ENCODE data around the gene LRP1B.

LRP1B gene

GRCh38 chr2:141633132-141633531, 497.7 kb downstream of the LRP1B start:
- no peak for DNase-seq

DNA sequence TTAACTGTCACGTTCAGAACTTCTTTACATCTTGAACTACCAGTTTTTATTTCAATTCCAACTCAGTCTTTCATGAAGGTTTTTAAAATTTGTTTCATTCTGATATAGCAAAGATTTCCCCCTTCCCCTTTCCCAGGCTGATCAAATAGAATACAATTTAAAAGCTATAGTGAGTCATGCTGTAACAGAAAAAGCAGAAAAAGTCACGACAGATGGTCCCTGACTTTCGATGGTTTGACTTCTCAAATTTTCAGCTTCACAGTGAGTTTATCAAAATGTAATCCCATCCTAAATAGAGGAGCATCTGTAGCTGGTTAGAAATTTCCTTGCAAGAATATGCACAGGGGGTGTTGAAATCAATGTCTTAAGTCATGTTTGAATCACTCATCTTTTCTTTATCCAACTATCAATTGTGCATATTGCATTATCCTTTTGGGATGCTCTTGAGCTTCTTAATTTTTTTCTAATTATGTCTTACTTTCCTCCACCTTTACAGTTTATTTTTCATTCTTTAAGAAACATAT, 500.3 kb downstream of the LRP1B start:
- no peak for DNase-seq

DNA sequence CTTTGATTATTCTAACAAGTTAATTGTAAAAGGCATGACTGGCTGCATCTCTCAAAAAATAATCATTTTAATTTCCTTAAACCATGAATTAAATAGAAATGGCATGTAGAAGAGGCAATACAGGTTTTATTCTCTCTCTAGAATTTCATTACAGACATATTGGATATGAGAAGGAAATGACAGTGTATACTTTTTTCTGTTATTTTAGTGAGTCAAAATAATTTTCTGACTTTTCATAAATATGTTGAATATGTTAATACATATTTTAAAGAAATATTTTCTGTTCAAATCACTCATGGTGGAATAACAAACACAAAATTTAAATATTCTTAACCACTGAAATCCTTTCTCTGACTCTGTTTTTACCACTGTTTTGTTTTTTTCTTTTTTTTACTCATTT, 510.4 kb downstream of the LRP1B start:
- no peak for DNase-seq

GRCh38 chr2:141618457-141618856, 512.4 kb downstream of the LRP1B start:
- no peak for DNase-seq

- no peak for DNase-seq
Measured at GRCh38 chr2:141611981-141612380, 518.8 kb downstream of the LRP1B start.

GRCh38 chr2:141611176-141611571, 519.6 kb downstream of the LRP1B start:
- no peak for DNase-seq

- no peak for DNase-seq
Measured at GRCh38 chr2:141610564-141611175, 520.1 kb downstream of the LRP1B start.

GRCh38 chr2:141605163-141605562, 525.7 kb downstream of the LRP1B start:
- DNase-seq = no peak

GRCh38 chr2:141601511-141602152, 529.2 kb downstream of the LRP1B start:
- no peak for DNase-seq

DNA sequence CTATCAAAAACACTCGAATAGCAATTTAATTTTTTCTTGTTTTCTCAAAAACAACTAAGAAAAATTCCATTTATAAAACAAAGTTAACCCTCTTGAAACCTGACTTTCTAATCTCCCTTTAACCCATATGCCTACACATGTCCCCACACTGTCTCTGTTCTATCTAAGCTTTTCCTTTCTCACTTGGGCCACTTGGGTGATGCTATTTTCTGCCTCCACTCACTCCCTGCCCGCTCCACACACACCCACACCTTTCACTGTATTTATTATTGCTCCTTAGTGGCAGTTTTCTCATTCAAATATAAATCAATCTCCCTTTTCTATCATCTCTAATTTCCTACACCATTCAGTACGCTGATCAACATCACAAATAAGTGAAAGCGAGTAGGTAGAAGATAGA, 531.1 kb downstream of the LRP1B start:
- no peak for DNase-seq

GRCh38 chr2:141598982-141599381, 531.8 kb downstream of the LRP1B start:
- DNase-seq = no peak

- no peak for DNase-seq
Measured at GRCh38 chr2:141595316-141595920, 535.4 kb downstream of the LRP1B start.

- no peak for DNase-seq
Measured at GRCh38 chr2:141591787-141592186, 539.0 kb downstream of the LRP1B start.

- no peak for DNase-seq
Measured at GRCh38 chr2:141590620-141591019, 540.2 kb downstream of the LRP1B start.

DNA sequence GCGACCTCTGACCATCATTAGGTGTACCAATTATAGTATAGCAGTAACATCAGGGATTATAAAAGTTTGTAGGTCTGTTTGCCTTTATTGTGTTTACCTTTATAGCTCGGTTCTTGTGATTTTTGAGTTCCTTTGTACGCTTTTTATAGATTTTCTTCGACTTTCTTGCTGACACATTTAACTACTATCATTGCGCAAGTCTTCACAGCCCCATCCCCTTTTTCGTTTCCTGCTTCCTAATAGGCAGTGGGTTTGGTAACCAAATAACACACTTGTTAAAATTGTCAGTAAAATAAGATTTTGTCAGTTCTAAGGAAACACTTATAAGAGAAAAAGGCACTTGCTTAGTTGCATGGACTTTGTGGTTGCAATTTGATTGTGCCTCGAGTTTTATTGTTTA, 541.5 kb downstream of the LRP1B start:
- no peak for DNase-seq

- DNase-seq = no peak
Measured at GRCh38 chr2:141586985-141587384, 543.8 kb downstream of the LRP1B start.

- DNase-seq = no peak
Measured at GRCh38 chr2:141582213-141582612, 548.6 kb downstream of the LRP1B start.

DNA sequence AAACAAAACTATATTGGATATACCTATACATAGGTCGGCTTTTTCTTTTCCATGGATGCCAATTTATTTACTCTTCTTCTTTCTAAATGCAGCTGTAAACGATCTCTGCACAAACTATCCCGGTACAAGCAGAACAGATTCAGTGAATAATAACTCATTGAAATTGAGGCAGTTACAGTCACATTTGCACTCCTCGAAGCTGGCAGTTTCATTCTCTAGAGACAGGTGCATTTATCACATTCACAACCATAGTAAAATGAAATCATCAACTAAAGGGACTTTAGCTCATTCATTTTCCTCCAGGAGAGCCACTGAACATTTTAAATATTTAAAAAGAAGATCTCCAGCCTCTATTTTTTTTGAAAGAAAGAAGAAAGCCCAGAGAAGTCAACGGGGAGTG, 551.7 kb downstream of the LRP1B start:
- no peak for DNase-seq

DNA sequence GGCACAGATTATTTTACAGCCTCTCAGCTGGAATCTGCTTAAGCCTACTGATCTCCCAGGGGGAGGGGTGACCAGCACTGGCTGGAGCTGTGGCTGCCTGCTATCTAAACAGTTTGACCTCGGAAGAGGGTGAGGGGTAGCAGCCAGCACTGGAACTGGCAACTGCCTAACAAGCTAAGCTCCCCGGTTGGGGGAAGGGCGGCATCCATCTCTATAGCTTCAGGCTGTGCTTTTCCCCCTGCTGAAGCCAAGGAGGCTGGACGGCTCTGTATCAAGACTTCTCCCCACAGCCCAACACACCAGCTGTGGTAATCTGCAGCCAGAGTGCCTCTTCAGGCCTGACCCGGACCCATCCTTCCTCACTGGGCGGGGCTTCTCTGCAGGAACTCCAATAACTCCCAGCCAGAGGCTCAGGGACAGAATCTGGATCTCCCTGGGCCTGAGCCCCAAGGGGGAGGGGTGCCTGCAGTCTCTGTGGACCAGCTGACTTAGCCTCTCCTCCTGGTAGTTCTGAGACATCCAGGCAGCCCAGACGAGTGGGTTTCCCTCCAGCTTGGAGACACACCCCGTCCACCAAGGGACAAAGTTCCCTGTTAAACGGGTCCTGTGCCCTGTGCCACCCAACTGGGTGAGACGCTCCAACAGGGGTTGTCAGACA, 560.2 kb downstream of the LRP1B start:
- no peak for DNase-seq

DNA sequence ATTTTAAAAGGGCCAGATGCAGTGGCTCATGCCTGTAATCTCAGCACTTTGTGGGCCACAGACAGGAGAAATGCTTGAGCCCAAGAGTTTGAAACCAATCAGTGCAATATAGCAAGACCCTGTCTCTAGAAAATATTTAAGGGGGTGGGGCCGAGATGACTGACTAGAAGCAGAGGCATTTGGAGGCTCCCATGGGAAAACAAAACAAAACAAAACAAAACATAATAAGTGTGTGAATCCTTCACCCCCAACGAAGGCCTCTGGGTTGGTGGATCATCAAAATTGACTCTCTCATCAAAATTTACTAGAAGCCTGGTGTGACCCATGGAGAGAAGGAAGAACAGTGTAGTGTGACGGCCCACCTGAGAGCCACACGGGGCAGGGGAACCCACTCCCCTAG, 560.9 kb downstream of the LRP1B start:
- DNase-seq = no peak

GRCh38 chr2:141565597-141565996, 565.2 kb downstream of the LRP1B start:
- no peak for DNase-seq

GRCh38 chr2:141560723-141561122, 570.1 kb downstream of the LRP1B start:
- no peak for DNase-seq

DNA sequence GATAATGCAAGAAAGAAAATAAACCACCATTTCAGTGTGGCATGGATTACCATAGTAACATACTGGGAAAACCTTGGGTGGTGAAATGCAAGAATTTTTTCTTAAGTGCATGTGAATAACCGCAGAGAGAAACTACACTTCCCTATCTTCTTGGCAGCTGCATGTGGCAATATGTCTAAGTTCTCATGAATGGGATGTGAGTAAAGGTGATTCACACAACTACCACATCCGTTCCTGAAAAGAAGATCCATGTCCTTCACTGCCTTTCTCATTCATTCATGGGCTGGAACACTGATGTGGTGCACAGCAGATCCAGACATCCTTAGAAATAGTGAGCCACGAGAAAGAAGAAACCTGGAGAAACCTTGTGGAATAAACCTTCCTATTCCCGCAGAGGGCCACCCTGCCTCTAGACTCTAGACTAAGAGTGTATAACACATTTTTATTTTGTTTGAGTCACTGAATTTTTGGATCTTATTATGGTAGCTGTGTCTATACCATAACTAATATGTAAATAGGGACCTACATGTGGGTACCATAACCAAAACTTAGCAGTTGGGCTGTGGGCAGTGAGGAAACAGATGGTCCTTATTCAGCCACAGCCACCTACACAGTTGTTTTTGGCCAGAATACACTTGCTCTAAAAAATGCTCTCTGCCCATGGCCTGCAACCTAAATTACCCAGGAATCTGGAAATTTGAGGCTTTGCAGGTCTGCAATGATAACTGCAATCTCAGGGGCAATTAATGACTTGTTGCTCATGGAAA, 573.3 kb downstream of the LRP1B start:
- no peak for DNase-seq
